ENCODE measurements around the gene COBL.

Gene COBL, protein sequence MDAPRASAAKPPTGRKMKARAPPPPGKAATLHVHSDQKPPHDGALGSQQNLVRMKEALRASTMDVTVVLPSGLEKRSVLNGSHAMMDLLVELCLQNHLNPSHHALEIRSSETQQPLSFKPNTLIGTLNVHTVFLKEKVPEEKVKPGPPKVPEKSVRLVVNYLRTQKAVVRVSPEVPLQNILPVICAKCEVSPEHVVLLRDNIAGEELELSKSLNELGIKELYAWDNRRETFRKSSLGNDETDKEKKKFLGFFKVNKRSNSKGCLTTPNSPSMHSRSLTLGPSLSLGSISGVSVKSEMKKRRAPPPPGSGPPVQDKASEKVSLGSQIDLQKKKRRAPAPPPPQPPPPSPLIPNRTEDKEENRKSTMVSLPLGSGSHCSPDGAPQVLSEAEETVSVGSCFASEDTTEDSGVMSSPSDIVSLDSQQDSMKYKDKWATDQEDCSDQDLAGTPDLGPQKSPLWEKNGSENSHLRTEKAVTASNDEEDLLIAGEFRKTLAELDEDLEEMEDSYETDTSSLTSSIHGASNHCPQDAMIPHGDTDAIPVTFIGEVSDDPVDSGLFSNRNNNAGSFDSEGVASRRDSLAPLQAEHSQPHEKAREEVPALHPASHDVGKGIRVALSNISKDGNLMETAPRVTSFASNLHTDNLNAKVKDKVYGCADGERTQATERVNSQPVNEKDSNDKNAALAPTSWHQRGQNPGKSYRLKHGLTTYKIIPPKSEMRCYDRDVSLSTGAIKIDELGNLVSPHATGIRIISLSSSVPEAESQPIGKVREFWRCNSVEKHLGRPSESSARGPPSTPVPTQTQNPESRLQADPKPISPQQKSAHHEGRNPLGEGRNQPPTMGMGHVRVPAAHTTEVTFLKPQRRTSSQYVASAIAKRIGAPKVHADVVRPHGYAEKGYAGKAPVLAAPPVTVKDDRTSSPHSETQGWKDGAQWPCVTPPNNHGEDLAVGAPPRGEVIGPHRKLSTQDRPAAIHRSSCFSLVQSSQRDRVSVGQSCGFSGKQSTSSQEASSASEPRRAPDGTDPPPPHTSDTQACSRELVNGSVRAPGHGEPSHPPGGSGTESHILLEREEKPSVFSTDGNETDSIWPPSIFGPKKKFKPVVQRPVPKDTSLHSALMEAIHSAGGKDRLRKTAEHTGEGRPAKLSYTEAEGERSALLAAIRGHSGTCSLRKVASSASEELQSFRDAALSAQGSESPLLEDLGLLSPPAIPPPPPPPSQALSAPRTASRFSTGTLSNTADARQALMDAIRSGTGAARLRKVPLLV

GRCh38 chr7:51316666-51317581, at the start of gene COBL:
COBL (minus strand) TSS chr7:51316809; CDS start chr7:51316633, 176 bp downstream.
- no peak for DNase-seq (ENCODE audit: low read depth in 2 of 2)

- DNase-seq (ENCODE audit: low read depth in 2 of 2) = no peak
Measured at GRCh38 chr7:51366172-51366728, 49.6 kb upstream of the COBL start.

GRCh38 chr7:51357821-51358220, 41.2 kb upstream of the COBL start:
- DNase-seq (ENCODE audit: low read depth in 2 of 2) = no peak

GRCh38 chr7:51356849-51357516, 40.4 kb upstream of the COBL start:
- no peak for DNase-seq (ENCODE audit: low read depth in 2 of 2)

GRCh38 chr7:51354897-51355296, 38.3 kb upstream of the COBL start:
- DNase-seq (ENCODE audit: low read depth in 2 of 2) = no peak

- no peak for DNase-seq (ENCODE audit: low read depth in 2 of 2)
Measured at GRCh38 chr7:51354434-51354833, 37.8 kb upstream of the COBL start.

DNA sequence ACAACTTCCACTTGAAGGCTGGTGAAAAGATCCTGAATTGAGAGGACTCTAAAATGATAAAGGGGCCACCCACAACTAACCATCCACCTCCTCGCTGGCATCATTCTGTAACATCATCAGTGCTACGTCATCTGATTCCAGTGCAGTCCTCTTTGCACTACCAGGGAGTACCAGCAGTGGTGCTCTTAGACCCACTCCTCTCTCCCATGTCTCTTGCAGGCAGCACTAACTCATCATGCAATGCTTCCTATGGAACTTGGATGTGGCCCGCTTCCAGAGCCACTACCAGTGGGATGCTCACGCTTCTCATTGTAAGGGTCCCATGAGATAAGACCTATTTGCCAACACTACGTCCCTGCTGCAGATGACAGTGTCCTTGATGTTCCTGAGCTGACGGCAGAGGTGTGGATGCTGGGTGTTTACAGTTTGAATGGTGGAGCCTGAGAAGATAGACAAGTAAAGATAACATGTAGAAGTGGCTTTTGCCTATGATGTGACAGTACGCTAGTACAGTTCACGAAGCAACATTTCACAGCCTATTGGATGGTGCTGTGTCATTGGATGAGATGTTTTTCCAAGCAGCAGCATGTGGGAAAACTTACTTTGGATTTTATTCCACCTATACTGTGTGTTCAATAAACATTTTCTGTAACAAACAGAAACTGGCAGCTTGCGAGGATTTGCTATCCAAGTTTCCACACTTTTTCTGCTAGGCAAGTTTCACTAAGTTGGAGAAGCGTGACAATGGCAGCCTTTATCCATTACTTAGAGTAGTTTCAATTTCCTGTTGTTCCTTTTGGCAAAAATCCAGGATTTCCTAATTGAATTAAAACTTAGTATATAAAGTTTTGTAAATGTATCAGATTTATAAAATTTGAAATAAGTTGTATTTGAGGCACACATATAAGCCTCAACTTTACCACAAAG, 35.8 kb upstream of the COBL start:
- no peak for DNase-seq (ENCODE audit: low read depth in 2 of 2)

- no peak for DNase-seq (ENCODE audit: low read depth in 2 of 2)
Measured at GRCh38 chr7:51351661-51352060, 35.1 kb upstream of the COBL start.

DNA sequence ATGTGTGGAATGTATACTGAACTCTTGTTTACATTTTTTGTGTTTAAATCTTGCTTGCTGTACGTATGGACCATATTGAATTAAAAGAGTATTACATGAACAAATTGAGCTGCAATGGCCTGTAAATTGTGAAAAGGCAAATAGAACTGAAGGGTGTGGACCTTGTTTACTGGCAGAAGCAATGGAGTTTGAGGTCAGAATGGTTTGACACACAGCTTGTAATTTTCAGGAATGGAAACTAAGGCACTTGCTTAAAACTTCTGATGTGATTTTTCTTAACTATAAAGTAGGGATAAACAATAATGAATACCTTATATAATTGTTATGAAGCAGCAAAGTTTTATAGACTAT, 33.9 kb upstream of the COBL start:
- no peak for DNase-seq (ENCODE audit: low read depth in 2 of 2)

DNA sequence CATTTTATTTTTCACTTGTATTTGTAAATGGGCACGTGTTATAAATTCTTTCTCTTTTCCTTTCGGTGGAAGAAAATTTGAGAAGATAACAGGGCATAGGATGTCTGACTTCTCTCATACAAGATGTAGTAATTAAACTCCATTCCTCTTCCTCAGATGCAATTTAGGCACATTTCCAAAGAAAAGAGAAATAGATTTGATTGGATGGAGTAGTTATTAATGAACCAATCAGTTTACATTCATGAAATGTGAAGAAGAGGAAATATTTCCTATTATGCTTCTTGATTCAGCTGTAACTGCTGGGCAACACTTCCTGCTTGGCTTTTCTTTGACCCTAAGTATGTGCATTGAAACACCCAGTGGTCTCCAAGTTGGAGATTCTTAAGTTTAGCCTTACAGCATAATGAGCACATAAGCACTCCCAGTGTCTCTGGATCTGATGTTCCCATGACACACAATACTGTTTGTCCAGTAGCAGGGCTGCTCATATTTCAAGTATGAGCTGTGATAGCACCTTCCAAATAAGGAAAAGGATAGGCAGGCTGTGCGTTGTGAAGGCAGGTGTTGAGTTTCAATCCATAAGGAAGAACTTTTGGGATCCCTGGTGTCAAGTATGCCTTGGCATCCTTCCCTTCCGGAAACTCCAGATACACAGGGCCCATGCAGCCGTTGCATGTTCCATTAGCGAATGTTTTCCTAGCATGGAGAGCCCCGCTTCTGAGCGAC, 33.4 kb upstream of the COBL start:
- no peak for DNase-seq (ENCODE audit: low read depth in 2 of 2)

GRCh38 chr7:51346126-51346525, 29.5 kb upstream of the COBL start:
- DNase-seq (ENCODE audit: low read depth in 2 of 2) = no peak

GRCh38 chr7:51344406-51345138, 28.0 kb upstream of the COBL start:
- DNase-seq (ENCODE audit: low read depth in 2 of 2) = no peak

GRCh38 chr7:51340936-51341335, 24.3 kb upstream of the COBL start:
- DNase-seq (ENCODE audit: low read depth in 2 of 2) = no peak

DNA sequence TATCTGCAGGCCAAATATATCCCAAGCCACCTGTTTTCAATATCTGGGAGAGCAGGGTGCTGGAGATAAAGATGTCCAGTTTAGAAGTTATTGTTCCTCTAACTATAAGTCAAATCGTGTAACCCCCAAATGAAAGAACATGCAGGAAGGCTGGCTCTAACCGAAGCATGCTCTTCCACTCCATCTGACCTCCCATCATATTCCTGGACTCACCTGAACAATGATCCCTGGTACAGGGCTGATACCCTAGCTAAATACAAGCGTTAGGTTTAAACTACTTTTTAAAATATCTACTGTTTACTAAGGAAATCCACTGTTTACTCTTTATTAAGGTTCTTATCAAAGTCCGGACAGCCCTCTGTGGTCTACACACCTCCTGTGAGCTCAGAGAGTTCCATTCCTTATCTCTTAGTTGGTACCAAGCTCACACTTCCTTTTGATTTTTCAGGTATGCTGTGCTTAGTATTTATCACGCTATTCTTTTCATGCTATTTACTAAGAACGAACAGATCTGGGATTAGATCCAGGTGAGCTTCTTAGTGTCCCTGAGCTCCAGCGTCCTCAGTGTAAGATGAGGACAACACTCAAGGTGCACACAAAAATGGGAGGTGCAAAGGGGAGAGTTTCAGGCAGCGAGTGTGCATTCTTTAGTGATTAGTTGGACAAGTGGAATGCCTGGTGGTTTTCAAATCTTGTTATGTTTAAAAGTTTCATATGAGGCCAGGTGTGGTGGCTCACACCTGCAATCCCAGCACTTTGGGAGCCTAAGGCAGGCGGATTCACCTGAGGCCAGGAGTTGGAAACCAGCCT, 23.6 kb upstream of the COBL start:
- DNase-seq (ENCODE audit: low read depth in 2 of 2) = no peak

GRCh38 chr7:51335057-51335456, 18.4 kb upstream of the COBL start:
- no peak for DNase-seq (ENCODE audit: low read depth in 2 of 2)

DNA sequence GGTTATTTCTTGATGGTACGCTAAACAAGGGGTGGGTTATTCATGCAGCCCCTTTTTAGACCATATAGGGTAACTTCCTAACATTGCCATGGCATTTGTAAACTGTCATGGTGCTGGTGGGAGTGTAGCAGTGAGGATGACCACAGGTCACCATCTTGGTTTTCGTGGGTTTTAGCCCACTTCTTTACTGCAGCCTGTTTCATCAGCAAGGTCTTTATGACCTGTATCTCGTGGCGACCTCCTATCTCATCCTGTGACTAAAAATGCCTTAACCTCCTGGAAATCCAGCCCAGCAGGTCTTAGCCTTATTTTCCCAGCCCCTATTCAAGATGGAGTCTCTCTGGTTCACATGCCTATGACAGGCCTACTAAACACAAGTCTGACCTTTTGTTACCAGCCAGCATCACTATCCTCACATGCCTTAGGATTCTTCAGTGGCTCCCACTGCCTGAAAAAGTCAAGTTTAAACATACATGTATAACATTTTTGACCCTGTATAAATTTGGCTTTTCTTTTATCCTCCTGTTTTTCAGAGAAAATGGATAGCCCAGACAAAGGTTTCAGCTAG, 13.2 kb upstream of the COBL start:
- DNase-seq (ENCODE audit: low read depth in 2 of 2) = no peak
